NT2/D1 (cell line): ENCODE measurements around the gene RBM22.

Experiments used
- DNase-seq: peaks from one replicate; pipeline ENCODE4 v3.0.0-alpha.2; 2011; ENCODE audit warnings: low read depth, low spot score
- H3K27me3 ChIP-seq: 2 replicates; pipeline ENCODE4 v1.6.0; 2011; ENCODE audit warnings: mild to moderate bottlenecking; ENCODE audit not compliant: insufficient read length, insufficient read depth
- H3K36me3 ChIP-seq: 2 replicates; pipeline ENCODE4 v1.6.1; 2011; ENCODE audit warnings: mild to moderate bottlenecking, low read length, mixed read lengths; ENCODE audit not compliant: insufficient read depth, insufficient read length
- H3K4me1 ChIP-seq: 2 replicates; pipeline ENCODE4 v1.5.1; 2011; ENCODE audit not compliant: insufficient read depth, insufficient read length
- H3K4me3 ChIP-seq: 2 replicates; pipeline ENCODE4 v1.5.1; 2011; ENCODE audit warnings: low read depth; ENCODE audit not compliant: insufficient read length
- H3K9ac ChIP-seq: 2 replicates; pipeline ENCODE4 v1.6.0; 2011; ENCODE audit warnings: low read depth; ENCODE audit not compliant: insufficient read length
- H3K9me3 ChIP-seq: 2 replicates; pipeline ENCODE4 v1.5.1; 2011; ENCODE audit warnings: mild to moderate bottlenecking, low read length; ENCODE audit not compliant: insufficient read depth
- SUZ12 ChIP-seq: IDR thresholded peaks from 2 replicates; pipeline ENCODE4 v1.6.1; 2011; ENCODE audit not compliant: insufficient read length, insufficient read depth; ENCODE audit errors: extremely low read depth
- YY1 ChIP-seq: IDR thresholded peaks from 2 replicates; pipeline ENCODE4 v1.6.1; 2011; ENCODE audit not compliant: insufficient read length, insufficient read depth
- ZNF274 ChIP-seq: IDR thresholded peaks from 2 replicates; pipeline ENCODE4 v1.6.1; 2011; ENCODE audit warnings: mild to moderate bottlenecking, low read depth, low read length

Gene RBM22

DNA sequence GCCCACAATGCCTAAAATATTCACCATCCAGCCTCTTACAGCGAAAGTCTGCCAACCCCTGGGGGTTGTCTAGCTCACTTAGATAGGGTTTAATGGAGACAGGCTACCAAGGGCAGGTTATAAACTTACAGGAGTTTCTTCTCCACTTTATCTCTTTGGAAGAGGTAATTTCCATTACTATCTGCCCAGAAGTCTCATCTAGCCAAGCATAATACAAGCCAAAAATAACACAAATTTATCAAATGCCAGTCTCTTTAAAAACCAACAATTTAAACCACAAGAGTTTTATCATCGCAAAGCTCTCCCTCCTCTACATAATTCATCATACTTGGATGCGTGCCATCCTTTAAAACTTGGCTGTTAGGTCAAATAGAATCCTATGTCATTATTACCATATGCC is 6.2 kb downstream of the RBM22 start:
- no peak for DNase-seq
- Histone ChIP-seq H3K9me3 (no peaks in the 10 kb centered on the region), H3K27me3 (no peaks in the 10 kb centered on the region), H3K36me3 (peaks cover 90% of the 10 kb centered on the region), H3K4me3 (no peak overlapping the region), H3K4me1 (no peaks in the 10 kb centered on the region), H3K9ac (no peak overlapping the region)
- TF ChIP-seq ZNF274: no peak
- TF ChIP-seq YY1: no peak
- no peak for TF ChIP-seq SUZ12

DNA sequence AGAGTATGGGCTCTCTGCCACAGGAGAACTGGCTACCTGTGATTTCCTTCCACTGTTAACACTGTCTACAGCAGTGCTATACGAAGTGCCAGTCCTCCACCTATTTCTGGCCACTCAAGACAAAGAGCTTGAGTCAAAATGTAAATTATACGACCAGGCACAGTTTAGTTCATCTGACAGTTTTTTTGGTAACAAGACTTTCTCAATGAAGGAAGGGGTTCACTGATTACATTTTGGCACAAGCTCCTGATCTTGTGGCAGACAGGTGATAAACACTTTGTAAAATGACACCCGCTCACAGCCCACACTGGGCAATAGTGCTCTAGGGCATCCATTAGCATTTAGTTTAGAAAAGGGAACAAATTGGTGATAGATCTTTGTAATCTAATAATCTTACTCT is 8.6 kb downstream of the RBM22 start:
- Histone ChIP-seq H3K27me3 (no peaks in the 10 kb centered on the region), H3K9ac (no peak overlapping the region), H3K4me1 (no peaks in the 10 kb centered on the region), H3K9me3 (no peaks in the 10 kb centered on the region), H3K4me3 (no peak overlapping the region), H3K36me3 (peaks cover 76% of the 10 kb centered on the region)
- DNase-seq: no peak
- TF ChIP-seq YY1 (no peak), SUZ12 (no peak), ZNF274 (no peak)

DNA sequence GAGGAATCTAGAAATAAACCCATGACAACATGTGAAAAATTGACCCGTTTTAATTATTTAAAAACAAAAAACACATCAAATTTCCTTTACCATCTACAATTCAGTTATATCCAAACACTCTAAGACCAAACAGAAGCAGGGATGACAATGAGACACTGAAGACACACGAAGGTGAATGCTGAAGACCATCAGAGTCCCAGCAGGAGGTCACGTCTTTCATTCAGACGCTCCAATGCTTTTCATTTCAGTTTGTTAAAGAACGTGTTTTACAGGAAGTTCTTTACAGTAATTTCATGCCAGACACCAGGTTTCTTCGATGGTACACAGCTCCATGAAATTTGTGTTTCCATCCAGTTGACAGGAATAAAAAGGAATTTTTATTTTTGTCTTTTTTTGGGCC is 10.1 kb downstream of the RBM22 start:
- Histone ChIP-seq H3K9me3 (no peaks in the 10 kb centered on the region), H3K36me3 (peaks cover 60% of the 10 kb centered on the region), H3K9ac (no peak overlapping the region), H3K27me3 (no peaks in the 10 kb centered on the region), H3K4me3 (no peak overlapping the region), H3K4me1 (no peaks in the 10 kb centered on the region)
- no peak for DNase-seq
- no peak for TF ChIP-seq YY1
- TF ChIP-seq ZNF274: no peak
- TF ChIP-seq SUZ12: no peak

DNA sequence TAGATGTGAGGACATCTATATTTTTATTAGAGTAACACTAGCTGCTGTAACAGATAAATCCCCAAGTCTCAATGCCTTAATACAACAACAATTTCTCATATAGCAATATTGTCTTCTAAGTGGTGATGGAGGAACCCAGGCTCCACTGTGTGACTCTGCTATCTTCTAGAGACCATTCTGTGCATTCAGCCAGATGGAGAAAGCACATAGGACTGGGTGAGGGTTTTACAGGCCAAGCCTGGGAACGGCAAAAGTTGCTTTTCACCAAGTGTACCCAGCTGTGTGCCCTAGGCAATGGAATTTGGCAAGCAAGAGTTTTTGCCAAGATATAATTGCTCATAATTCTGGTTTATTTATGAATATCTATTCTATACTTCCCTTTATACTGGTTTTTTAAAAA is 11.7 kb downstream of the RBM22 start:
- H3K36me3 ChIP-seq: peaks cover 44% of the 10 kb centered on the region
- no peaks in the 10 kb centered on the region for H3K4me1 ChIP-seq
- no peak overlapping the region for H3K9ac ChIP-seq
- H3K9me3 ChIP-seq: no peaks in the 10 kb centered on the region
- TF ChIP-seq SUZ12: no peak
- no peak for TF ChIP-seq YY1
- TF ChIP-seq ZNF274: no peak
- H3K4me3 ChIP-seq: no peak overlapping the region
- H3K27me3 ChIP-seq: no peaks in the 10 kb centered on the region
- DNase-seq: no peak

DNA sequence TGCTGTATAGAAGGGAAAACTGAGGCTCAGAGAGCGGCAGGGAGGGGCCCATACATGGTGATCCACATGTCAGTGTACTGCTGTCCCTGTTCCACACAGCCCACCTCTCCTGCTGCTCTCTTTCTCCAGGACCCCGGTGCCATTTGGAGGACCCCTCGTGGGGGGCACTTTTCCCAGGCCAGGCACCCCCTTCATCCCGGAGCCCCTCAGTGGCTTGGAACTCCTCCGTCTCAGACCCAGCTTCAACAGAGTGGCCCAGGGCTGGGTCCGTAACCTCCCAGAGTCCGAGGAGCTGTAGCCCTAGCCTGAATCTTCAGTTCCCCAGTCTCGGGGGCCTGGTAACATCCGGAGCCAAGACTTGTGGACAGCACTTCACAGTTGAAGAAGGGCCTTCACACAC is 24.3 kb downstream of the RBM22 start:
- TF ChIP-seq ZNF274: no peak
- TF ChIP-seq YY1: no peak
- TF ChIP-seq SUZ12: no peak
- DNase-seq: no peak
- Histone ChIP-seq H3K4me3 (no peak overlapping the region), H3K9ac (no peak overlapping the region), H3K9me3 (no peaks in the 10 kb centered on the region), H3K36me3 (peaks cover 39% of the 10 kb centered on the region), H3K27me3 (no peaks in the 10 kb centered on the region), H3K4me1 (peaks cover 5% of the 10 kb centered on the region)

DNA sequence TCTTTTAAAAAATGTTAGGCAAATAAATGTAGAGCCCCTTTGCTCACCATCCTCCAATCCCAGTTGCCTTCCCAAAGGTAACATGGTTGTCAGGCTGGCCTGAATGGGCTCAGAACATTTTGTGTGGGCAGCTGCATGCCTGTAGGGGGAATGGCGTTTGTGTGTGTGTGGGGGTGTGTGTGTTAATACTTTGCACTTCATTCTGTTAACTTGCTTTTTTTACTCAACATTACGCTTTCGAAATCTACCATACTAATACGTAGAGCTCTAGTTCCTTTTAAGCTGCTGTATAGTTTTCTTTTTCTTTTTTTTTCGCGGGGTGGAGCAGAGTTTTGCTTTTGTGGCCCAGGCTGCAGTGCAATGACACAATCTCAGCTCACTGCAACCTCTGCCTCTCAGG is 25.8 kb downstream of the RBM22 start:
- H3K4me1 ChIP-seq: peaks cover 13% of the 10 kb centered on the region
- no peak for TF ChIP-seq ZNF274
- no peak for TF ChIP-seq SUZ12
- TF ChIP-seq YY1: no peak
- peaks cover 42% of the 10 kb centered on the region for H3K36me3 ChIP-seq
- H3K27me3 ChIP-seq: no peaks in the 10 kb centered on the region
- no peak overlapping the region for H3K4me3 ChIP-seq
- no peak for DNase-seq
- H3K9ac ChIP-seq: no peak overlapping the region
- H3K9me3 ChIP-seq: no peaks in the 10 kb centered on the region

DNA sequence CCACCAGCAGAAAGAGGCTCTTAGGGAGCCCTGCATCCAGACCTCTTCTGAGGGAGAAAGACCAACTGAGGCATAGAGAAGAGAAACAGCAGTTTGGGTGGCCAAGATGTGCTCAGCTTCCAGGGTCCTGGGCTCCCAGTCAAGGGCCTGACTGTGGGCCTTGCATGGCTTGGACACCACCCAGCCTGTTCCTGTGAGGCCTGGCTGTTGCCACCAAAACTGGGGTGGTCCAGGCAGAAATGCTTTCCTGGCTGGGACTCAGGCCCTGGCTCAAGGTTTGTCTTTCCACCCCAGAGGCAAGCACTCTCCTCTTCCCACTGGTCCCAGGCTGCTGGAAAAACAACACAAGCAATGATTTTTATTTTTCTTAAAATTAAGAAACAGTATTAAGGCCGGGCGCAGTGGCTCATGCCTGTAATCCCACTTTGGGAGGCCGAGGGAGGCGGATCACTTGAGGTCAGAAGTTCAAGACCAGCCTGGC is 26.5 kb downstream of the RBM22 start:
- Histone ChIP-seq H3K4me1 (peaks cover 13% of the 10 kb centered on the region), H3K9me3 (no peaks in the 10 kb centered on the region), H3K27me3 (no peaks in the 10 kb centered on the region), H3K4me3 (no peak overlapping the region), H3K36me3 (peaks cover 41% of the 10 kb centered on the region), H3K9ac (peak overlapping the region; percentile 62)
- no peak for DNase-seq
- TF ChIP-seq ZNF274 (no peak), SUZ12 (no peak), YY1 (no peak)
